HepG2 (cell line): ENCODE measurements around the gene NDOR1. TPM values are rescaled to one million over a fixed set of nuclear protein-coding genes. Genes with fewer than 3 reads are reported as not detected.

Source experiments
- ARID4A ChIP-seq: sonication (generic); formaldehyde crosslinking; IDR thresholded peaks from 2 replicates; pipeline ENCODE4 v1.5.0; 2020; ENCODE audit warnings: mild to moderate bottlenecking, missing genetic modification reagents, borderline replicate concordance
- BRCA1 ChIP-seq: sonication (generic); formaldehyde crosslinking; IDR thresholded peaks from 2 replicates; pipeline ENCODE4 v1.4.0; 2020; ENCODE audit warnings: missing genetic modification reagents
- CHCHD3 ChIP-seq: sonication (generic); formaldehyde crosslinking; IDR thresholded peaks from 2 replicates; pipeline ENCODE4 v1.8.0; 2022; ENCODE audit warnings: mild to moderate bottlenecking, missing genetic modification reagents, moderate library complexity
- HOXA5 ChIP-seq: sonication (generic); formaldehyde crosslinking; IDR thresholded peaks from 2 replicates; pipeline ENCODE4 v1.4.0; 2020; ENCODE audit warnings: missing genetic modification reagents
- KLF13 ChIP-seq: sonication (generic); formaldehyde crosslinking; IDR thresholded peaks from 2 replicates; pipeline ENCODE4 v1.4.0; 2020; ENCODE audit warnings: mild to moderate bottlenecking, missing genetic modification reagents
- LBX2 ChIP-seq: sonication (generic); formaldehyde crosslinking; IDR thresholded peaks from 2 replicates; pipeline ENCODE4 v1.5.0; 2020; ENCODE audit warnings: missing genetic modification reagents, mild to moderate bottlenecking, borderline replicate concordance
- MAX ChIP-seq: IDR thresholded peaks from 2 replicates; pipeline ENCODE4 v1.6.1; 2012; ENCODE audit warnings: inconsistent platforms
- NFRKB ChIP-seq: fragments of 450-650 bp; IDR thresholded peaks from 2 replicates; pipeline ENCODE4 v1.6.1; 2017
- NFYB ChIP-seq: sonication (generic); formaldehyde crosslinking; IDR thresholded peaks from 2 replicates; pipeline ENCODE4 v1.4.0; 2020; ENCODE audit warnings: missing genetic modification reagents
- RBAK ChIP-seq: sonication (generic); formaldehyde crosslinking; IDR thresholded peaks from 2 replicates; pipeline ENCODE4 v1.5.1; 2020; ENCODE audit warnings: mild to moderate bottlenecking, missing genetic modification reagents
- SIN3B ChIP-seq: fragments of 150-350 bp; IDR thresholded peaks from 2 replicates; pipeline ENCODE4 v1.6.1; 2014; ENCODE audit warnings: low read length
- SMAD3 ChIP-seq: sonication (generic); formaldehyde crosslinking; IDR thresholded peaks from 2 replicates; pipeline ENCODE4 v1.4.0; 2020; ENCODE audit warnings: missing genetic modification reagents
- SOX6 ChIP-seq, 2 experiments: fragments of 450-650 bp in 1 of 2; sonication (generic) in 1 of 2; formaldehyde crosslinking in 1 of 2; IDR thresholded peaks; 2 replicates each; pipeline versions ENCODE4 v1.4.0 to v1.6.1; 2017 to 2020; ENCODE audit warnings: antibody characterized with exemption in 1 of 2, mild to moderate bottlenecking in 1 of 2, missing genetic modification reagents in 1 of 2
- ZBTB49 ChIP-seq: sonication (generic); formaldehyde crosslinking; IDR thresholded peaks from 2 replicates; pipeline ENCODE4 v1.4.0; 2020; ENCODE audit warnings: missing genetic modification reagents, borderline replicate concordance
- ZFY ChIP-seq: sonication (generic); formaldehyde crosslinking; IDR thresholded peaks from 2 replicates; pipeline ENCODE4 v1.4.0; 2020; ENCODE audit warnings: missing genetic modification reagents
- ZNF264 ChIP-seq: sonication (generic); formaldehyde crosslinking; IDR thresholded peaks from 2 replicates; pipeline ENCODE4 v1.4.0; 2020; ENCODE audit warnings: missing genetic modification reagents
- ZNF503 ChIP-seq: sonication (generic); formaldehyde crosslinking; IDR thresholded peaks from 2 replicates; pipeline ENCODE4 v1.4.0; 2020; ENCODE audit warnings: missing genetic modification reagents
- ZNF567 ChIP-seq: sonication (generic); formaldehyde crosslinking; IDR thresholded peaks from 2 replicates; pipeline ENCODE4 v1.8.1; 2023; ENCODE audit warnings: mild to moderate bottlenecking, missing genetic modification reagents, borderline replicate concordance
- ZNF598 ChIP-seq: sonication (generic); formaldehyde crosslinking; IDR thresholded peaks from 2 replicates; pipeline ENCODE4 v1.5.1; 2020; ENCODE audit warnings: mild to moderate bottlenecking, missing genetic modification reagents, borderline replicate concordance
- ZNF616 ChIP-seq: sonication (generic); formaldehyde crosslinking; IDR thresholded peaks from 2 replicates; pipeline ENCODE4 v1.5.0; 2020; ENCODE audit warnings: low read depth, mild to moderate bottlenecking, missing genetic modification reagents
- ZNF678 ChIP-seq: sonication (generic); formaldehyde crosslinking; IDR thresholded peaks from 2 replicates; pipeline ENCODE4 v1.4.0; 2020; ENCODE audit warnings: mild to moderate bottlenecking, missing genetic modification reagents
- polyA plus RNA-seq, 8 experiments: library from polyadenylated mRNA; depleted of rRNA in 3 of 8; stranded (reverse) in 7 of 8; unstranded in 1 of 8; fragments of >200 nt; fragmentation: Illumina TruSeq in 4 of 8; extraction: Trizol in 4 of 8; gene quantifications; 2 replicates each; pipeline versions ENCODE4 v1.2.1 to v1.2.3, GENCODE V29; 2011 to 2016; ENCODE audit warnings: low read depth in 4 of 8, missing spikeins in 1 of 8, mixed read lengths in 1 of 8; ENCODE audit not compliant: insufficient read depth in 1 of 8
- total RNA-seq, 5 experiments: library from RNA; depleted of rRNA; stranded (reverse); fragments of >200 nt; fragmentation: Illumina TruSeq; extraction: Trizol; gene quantifications; 2 replicates each; pipeline ENCODE4 v1.2.3, GENCODE V29; 2016; ENCODE audit warnings: low read depth in 1 of 5

Gene NDOR1
- total and polyA plus RNA-seq, 2 of the 13 experiments (the other 11 are each of a cell fraction or from before 2014, with no cell fraction given), result 3.6 to 8.7 TPM

GRCh38 chr9:137162505-137163364 is 42.8 kb upstream of the NDOR1 start (continued):
- no peak for TF ChIP-seq ZNF264 (CRISPR knock-in tag)
- TF ChIP-seq HOXA5 (CRISPR knock-in tag), result no peak
- no peak for TF ChIP-seq CHCHD3 (CRISPR knock-in tag)
- 0 out of 2 replicates have a peak, but pooled peaks have one; percentile 18 for TF ChIP-seq ZNF598 (CRISPR knock-in tag)
- no peak for TF ChIP-seq BRCA1
- peak; percentile 55; the same call in 1 of the 2 replicates for TF ChIP-seq ZFY (CRISPR knock-in tag)
- peak; percentile 52; the same call in 1 of the 2 replicates for TF ChIP-seq MAX
- TF ChIP-seq ZNF567 (CRISPR knock-in tag), result no peak
- no peak for TF ChIP-seq SOX6 (IDR thresholded peaks at IDR 0.05)
- TF ChIP-seq SOX6 (CRISPR knock-in tag; IDR thresholded peaks at IDR 0.05), result no peak
- TF ChIP-seq ZBTB49, result no peak
- no peak for TF ChIP-seq LBX2 (CRISPR knock-in tag)
- no peak for TF ChIP-seq RBAK (CRISPR knock-in tag)
- TF ChIP-seq NFYB (CRISPR knock-in tag), result no peak
- TF ChIP-seq ZNF616 (CRISPR knock-in tag), result 0 out of 2 replicates have a peak, but pooled peaks have one; percentile 50
- no peak for TF ChIP-seq NFRKB
- TF ChIP-seq ARID4A (CRISPR knock-in tag), result 0 out of 2 replicates have a peak, but pooled peaks have one; percentile 18
- TF ChIP-seq SMAD3 (CRISPR knock-in tag), result no peak
- TF ChIP-seq ZNF678 (CRISPR knock-in tag), result no peak
- TF ChIP-seq ZNF503 (CRISPR knock-in tag), result no peak
- no peak for TF ChIP-seq KLF13 (CRISPR knock-in tag)
- no peak for TF ChIP-seq SIN3B
